Inflammatory macrophage (primary cell): ENCODE results near the gene PROSER3.

Experiments
- DNase-seq, 2 donors: peaks; one replicate each; pipeline ENCODE4 v3.0.0-alpha.2; 2020 to 2022

Gene PROSER3

GRCh38 chr19:35777961-35778360 is 20.0 kb downstream of the PROSER3 start:
- DNase-seq, result no peak

- DNase-seq, result no peak
These were observed 21.1 kb downstream of the PROSER3 start for GRCh38 chr19:35779033-35779432.

- DNase-seq, result no peak
These were observed 22.1 kb downstream of the PROSER3 start for GRCh38 chr19:35780058-35780457.

GRCh38 chr19:35780717-35781116 is 22.7 kb downstream of the PROSER3 start:
- no peak for DNase-seq

GRCh38 chr19:35781650-35782049 is 23.7 kb downstream of the PROSER3 start:
- DNase-seq, result no peak

- DNase-seq, result no peak
These were observed 24.6 kb downstream of the PROSER3 start for GRCh38 chr19:35782589-35782988.

GRCh38 chr19:35783469-35784434 is 25.8 kb downstream of the PROSER3 start:
- no peak for DNase-seq

GRCh38 chr19:35784503-35785338 is 26.7 kb downstream of the PROSER3 start:
- DNase-seq, result no peak

GRCh38 chr19:35785339-35785627 is 27.3 kb downstream of the PROSER3 start:
- no peak for DNase-seq

GRCh38 chr19:35786299-35787160 is 28.6 kb downstream of the PROSER3 start:
- DNase-seq, result no peak

GRCh38 chr19:35787227-35787799 is 29.3 kb downstream of the PROSER3 start:
- DNase-seq, result no peak

GRCh38 chr19:35788205-35788960 is 30.4 kb downstream of the PROSER3 start:
- DNase-seq, result no peak

- no peak for DNase-seq
These were observed 31.4 kb downstream of the PROSER3 start for GRCh38 chr19:35789195-35789977.

- no peak for DNase-seq
These were observed 32.3 kb downstream of the PROSER3 start for GRCh38 chr19:35789978-35790944.

- no peak for DNase-seq
These were observed 33.2 kb downstream of the PROSER3 start for GRCh38 chr19:35790981-35791813.

GRCh38 chr19:35791814-35792279 is 33.9 kb downstream of the PROSER3 start:
- DNase-seq, result no peak

GRCh38 chr19:35792312-35792711 is 34.3 kb downstream of the PROSER3 start:
- DNase-seq, result no peak

- no peak for DNase-seq
These were observed 34.9 kb downstream of the PROSER3 start for GRCh38 chr19:35792888-35793287.
